ENCODE data around the gene ROR2.
A peak's percentile ranks its signal among the peaks of the same experiment; 100 is the strongest.

ROR2 gene

DNA sequence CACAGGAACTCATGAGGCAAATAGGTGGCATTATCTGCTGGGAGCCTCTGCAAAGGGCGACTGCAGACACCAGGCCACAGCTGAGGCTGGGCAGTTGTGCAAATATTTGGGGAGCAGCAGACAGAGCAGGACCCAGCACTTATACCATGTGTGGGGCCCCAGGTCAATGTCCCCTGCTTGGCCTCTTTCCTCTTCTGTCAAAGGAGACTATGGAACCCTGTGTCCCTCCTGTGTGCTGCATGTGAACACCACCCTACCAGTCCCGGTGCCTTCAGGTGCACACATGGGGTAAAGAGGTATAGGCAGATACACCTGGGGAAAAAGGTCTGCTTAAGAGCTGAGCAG, 50.8 kb downstream of the ROR2 start:
- H3K9me3 ChIP-seq, result no peaks in the 10 kb centered on the region
- no peaks in the 10 kb centered on the region for H3K27me3 ChIP-seq
- no peaks in the 10 kb centered on the region for H3K36me3 ChIP-seq
- TF ChIP-seq, protein P1, sequence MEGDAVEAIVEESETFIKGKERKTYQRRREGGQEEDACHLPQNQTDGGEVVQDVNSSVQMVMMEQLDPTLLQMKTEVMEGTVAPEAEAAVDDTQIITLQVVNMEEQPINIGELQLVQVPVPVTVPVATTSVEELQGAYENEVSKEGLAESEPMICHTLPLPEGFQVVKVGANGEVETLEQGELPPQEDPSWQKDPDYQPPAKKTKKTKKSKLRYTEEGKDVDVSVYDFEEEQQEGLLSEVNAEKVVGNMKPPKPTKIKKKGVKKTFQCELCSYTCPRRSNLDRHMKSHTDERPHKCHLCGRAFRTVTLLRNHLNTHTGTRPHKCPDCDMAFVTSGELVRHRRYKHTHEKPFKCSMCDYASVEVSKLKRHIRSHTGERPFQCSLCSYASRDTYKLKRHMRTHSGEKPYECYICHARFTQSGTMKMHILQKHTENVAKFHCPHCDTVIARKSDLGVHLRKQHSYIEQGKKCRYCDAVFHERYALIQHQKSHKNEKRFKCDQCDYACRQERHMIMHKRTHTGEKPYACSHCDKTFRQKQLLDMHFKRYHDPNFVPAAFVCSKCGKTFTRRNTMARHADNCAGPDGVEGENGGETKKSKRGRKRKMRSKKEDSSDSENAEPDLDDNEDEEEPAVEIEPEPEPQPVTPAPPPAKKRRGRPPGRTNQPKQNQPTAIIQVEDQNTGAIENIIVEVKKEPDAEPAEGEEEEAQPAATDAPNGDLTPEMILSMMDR (IDR thresholded peaks at IDR 0.05; ENCODE audit: low read depth, low read length), result no peak
- no peak for DNase-seq
- H3K4me1 ChIP-seq, result peaks cover 63% of the 10 kb centered on the region
- peak overlapping the region; percentile 12 for H3K4me3 ChIP-seq (ENCODE audit: low read depth, low read length)

DNA sequence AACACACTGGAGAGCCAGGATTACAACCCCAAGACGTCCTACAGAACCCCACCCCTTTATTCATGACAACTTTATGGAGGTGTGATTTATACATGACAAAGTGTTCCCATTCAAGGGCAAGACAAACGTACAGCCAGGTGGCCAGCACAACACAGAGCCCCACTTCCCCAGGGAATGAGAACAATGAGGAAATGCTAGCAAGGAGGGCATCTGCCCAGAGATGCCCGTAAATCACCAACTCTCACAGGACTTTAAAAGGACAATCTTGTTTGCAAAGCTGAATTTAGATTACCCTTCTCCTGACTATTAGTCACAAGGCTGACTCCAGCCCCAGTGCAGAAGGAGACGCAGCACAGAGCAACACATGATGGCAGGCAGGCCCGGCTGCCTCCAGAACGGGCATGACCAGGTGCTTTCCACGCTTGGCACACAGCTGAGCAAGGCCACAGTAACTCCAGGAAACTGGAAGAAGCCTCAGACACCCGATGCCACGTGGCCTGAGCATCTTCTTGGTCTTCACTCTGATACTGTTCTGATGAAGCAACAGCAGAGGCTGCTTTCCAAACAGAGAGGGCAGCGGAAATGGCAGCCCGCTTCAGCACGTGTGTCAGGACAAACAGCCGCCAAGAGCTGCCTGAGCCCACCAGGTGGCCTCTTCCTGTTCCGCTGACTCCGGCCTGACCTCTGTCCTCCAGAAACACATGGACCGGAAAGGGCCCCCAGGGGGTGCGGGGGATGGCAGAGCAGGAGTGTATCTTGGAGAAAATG, 51.4 kb downstream of the ROR2 start:
- H3K36me3 ChIP-seq, result no peaks in the 10 kb centered on the region
- H3K4me3 ChIP-seq (ENCODE audit: low read depth, low read length), result no peak overlapping the region
- H3K27me3 ChIP-seq, result no peaks in the 10 kb centered on the region
- TF ChIP-seq, protein P1 (IDR thresholded peaks at IDR 0.05; ENCODE audit: low read depth, low read length), result no peak
- peak; percentile 68 for DNase-seq
- H3K9me3 ChIP-seq, result no peaks in the 10 kb centered on the region
- H3K4me1 ChIP-seq, result peaks cover 65% of the 10 kb centered on the region

DNA sequence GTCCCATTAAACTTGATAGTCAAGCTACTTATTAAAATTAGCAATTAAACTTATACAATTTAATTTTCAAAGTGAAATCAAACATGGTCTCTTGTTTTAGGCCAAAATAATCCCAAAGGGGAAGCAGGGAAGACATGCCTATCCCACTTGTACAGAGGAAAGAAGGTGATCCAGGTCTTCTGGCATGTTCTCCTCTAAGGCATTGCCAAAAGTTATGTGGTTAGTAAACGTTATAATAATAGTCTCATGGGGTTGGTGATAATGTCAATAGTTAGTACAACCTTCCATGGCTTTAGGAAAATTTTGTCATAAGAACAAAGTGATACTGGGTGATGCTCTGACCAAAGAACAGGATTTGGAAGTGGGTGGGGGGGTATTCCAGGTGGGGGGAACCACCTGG, 52.8 kb downstream of the ROR2 start:
- DNase-seq, result no peak
- H3K4me3 ChIP-seq (ENCODE audit: low read depth, low read length), result peak overlapping the region; percentile 15
- no peaks in the 10 kb centered on the region for H3K27me3 ChIP-seq
- H3K4me1 ChIP-seq, result peaks cover 59% of the 10 kb centered on the region
- no peaks in the 10 kb centered on the region for H3K36me3 ChIP-seq
- H3K9me3 ChIP-seq, result no peaks in the 10 kb centered on the region
- TF ChIP-seq, protein P1 (IDR thresholded peaks at IDR 0.05; ENCODE audit: low read depth, low read length), result no peak

DNA sequence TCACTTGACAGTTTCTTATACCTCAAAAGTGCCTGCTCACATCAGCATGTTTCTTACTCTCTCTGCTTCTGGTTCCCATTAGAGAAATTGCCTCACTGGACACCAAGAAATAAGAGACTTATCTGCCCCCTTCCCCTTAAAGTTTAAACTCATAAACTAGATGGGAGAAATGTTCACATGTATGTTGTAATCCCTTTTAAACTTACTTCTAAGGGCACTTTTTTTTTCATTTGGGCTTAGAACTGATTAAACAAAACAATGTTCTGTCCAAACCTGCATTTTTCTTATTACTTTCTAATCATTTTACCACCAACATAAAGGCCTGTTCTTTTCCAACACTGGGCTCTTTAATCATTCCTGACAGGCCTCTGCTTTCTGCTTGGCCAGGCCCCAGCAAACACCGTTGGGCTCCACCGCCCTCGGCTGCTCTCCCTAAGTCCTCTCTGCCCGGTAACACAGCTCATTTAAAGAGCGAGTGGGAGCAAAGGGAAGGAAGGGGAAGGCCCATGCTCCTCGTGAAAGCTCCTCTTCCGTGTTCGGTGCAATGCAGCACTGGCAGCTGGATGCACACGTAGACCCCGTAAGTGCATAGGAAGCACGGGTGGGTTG, 53.4 kb downstream of the ROR2 start:
- Histone ChIP-seq H3K4me1 (peaks cover 59% of the 10 kb centered on the region), H3K36me3 (no peaks in the 10 kb centered on the region)
- DNase-seq, result peak; percentile 91

DNA sequence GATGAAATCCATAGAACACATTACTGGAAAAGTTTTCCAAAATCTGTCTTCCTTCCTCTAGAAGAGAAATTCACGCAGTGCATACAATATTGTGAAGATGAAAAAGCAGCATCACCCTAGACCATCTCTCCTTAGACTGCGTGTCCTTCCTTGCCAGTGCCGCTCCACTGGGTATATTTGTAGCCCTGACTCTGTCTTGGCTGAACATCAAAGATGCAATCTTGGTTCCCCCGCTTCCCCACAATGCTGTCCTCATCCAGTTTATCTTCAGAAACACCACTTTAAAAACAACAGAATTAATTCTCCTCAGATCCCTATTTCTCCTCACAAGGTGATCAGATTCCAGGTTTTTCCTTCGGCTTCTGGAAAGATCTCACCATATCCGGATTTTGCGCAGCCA, 53.9 kb downstream of the ROR2 start:
- Histone ChIP-seq H3K4me3 (ENCODE audit: low read depth, low read length) (peak overlapping the region; percentile 39), H3K27me3 (no peaks in the 10 kb centered on the region), H3K36me3 (no peaks in the 10 kb centered on the region), H3K4me1 (peaks cover 57% of the 10 kb centered on the region), H3K9me3 (no peaks in the 10 kb centered on the region)
- TF ChIP-seq, protein P1 (IDR thresholded peaks at IDR 0.05; ENCODE audit: low read depth, low read length), result no peak
- peak; percentile 63 for DNase-seq

More for the DNA sequence above, 53.4 kb downstream of the ROR2 start:
- Histone ChIP-seq H3K27me3 (no peaks in the 10 kb centered on the region), H3K9me3 (no peaks in the 10 kb centered on the region), H3K4me3 (ENCODE audit: low read depth, low read length) (peak overlapping the region; percentile 39)
- TF ChIP-seq, protein P1 (IDR thresholded peaks at IDR 0.05; ENCODE audit: low read depth, low read length), result no peak

DNA sequence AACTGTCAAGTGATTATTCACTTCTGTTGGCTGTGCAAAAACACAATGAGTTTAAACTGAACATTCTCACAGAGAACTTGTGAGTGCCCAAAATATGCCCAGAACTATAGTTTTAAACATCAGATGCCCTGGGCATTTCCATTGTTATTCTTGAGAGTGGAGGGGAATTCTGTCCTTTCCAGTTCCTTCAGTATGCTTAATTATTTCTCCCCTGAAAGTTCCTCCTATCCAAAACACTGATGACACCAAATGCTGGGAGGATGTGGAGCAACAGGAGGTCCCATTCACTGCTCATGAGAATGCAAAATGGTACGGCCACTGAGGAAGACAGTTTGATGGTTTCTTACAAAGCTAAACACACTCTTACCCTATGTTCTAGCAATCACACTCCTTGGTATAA, 55.5 kb downstream of the ROR2 start:
- H3K27me3 ChIP-seq, result no peaks in the 10 kb centered on the region

More for the DNA sequence above, 55.5 kb downstream of the ROR2 start:
- Histone ChIP-seq H3K4me1 (peaks cover 47% of the 10 kb centered on the region), H3K9me3 (no peaks in the 10 kb centered on the region), H3K36me3 (no peaks in the 10 kb centered on the region), H3K4me3 (ENCODE audit: low read depth, low read length) (no peak overlapping the region)
- DNase-seq, result no peak
- TF ChIP-seq, protein P1 (IDR thresholded peaks at IDR 0.05; ENCODE audit: low read depth, low read length), result no peak

Data from BE2C (cell line).